K562 (cell line): ENCODE data around the gene GNB5. TPM values are rescaled to one million over a fixed set of nuclear protein-coding genes. Genes with fewer than 3 reads are reported as not detected.

ENCODE experiments used
- ARID1B ChIP-seq: fragments of 450-650 bp; IDR thresholded peaks from 2 replicates; pipeline ENCODE4 v1.6.1; 2016; ENCODE audit warnings: antibody characterized with exemption, mild to moderate bottlenecking, inconsistent platforms
- DMBX1 ChIP-seq: fragments of 250-450 bp; sonication (Bioruptor Pico); IDR thresholded peaks from 2 replicates; pipeline ENCODE4 v1.8.0; 2022; ENCODE audit warnings: inconsistent platforms, mild to moderate bottlenecking, moderate library complexity, borderline replicate concordance
- E2F4 ChIP-seq: sonication (generic); formaldehyde crosslinking; IDR thresholded peaks from 2 replicates; pipeline ENCODE4 v1.8.0; 2022; ENCODE audit warnings: mild to moderate bottlenecking, low read depth, missing genetic modification reagents
- FOXJ3 ChIP-seq: sonication (generic); formaldehyde crosslinking; IDR thresholded peaks from 2 replicates; pipeline ENCODE4 v1.4.0; 2020; ENCODE audit warnings: mild to moderate bottlenecking, missing genetic modification reagents
- GATA2 ChIP-seq: sonication (generic); formaldehyde crosslinking; IDR thresholded peaks from 2 replicates; pipeline ENCODE4 v1.4.0; 2020; ENCODE audit warnings: mild to moderate bottlenecking, missing genetic modification reagents
- JUN ChIP-seq, 2 experiments: sonication (generic) in 1 of 2; formaldehyde crosslinking in 1 of 2; IDR thresholded peaks; 2 replicates each; pipeline versions ENCODE4 v1.6.1 to v1.8.0; 2012 to 2022; ENCODE audit warnings: borderline replicate concordance in 2 of 2, mild to moderate bottlenecking in 2 of 2, improper control_type of control experiment in 1 of 2, low read depth in 1 of 2, low read length in 1 of 2, missing genetic modification reagents in 1 of 2
- JUND ChIP-seq, 2 experiments: IDR thresholded peaks; 2 replicates in 1 of 2; 3 replicates in 1 of 2; pipeline ENCODE4 v1.6.1; 2011; ENCODE audit warnings: borderline replicate concordance in 2 of 2, low read depth in 2 of 2, low read length in 2 of 2, improper control_type of control experiment in 1 of 2, missing biosample characterization in 1 of 2, missing genetic modification characterization in 1 of 2, missing genetic modification reagents in 1 of 2
- MBD2 ChIP-seq: sonication (generic); IDR thresholded peaks from 2 replicates; pipeline ENCODE4 v1.6.1; 2016; ENCODE audit warnings: low read depth, borderline replicate concordance
- MYC ChIP-seq, 2 experiments: fragments of 250-450 bp in 1 of 2; sonication (Bioruptor Pico) in 1 of 2; IDR thresholded peaks; 2 replicates each; pipeline versions ENCODE4 v1.5.1 to v1.6.1; 2012 to 2021; ENCODE audit warnings: low read depth in 2 of 2, borderline replicate concordance in 1 of 2, improper control_type of control experiment in 1 of 2, low read length in 1 of 2, mild to moderate bottlenecking in 1 of 2, moderate library complexity in 1 of 2
- NUFIP1 ChIP-seq: fragments of 450-650 bp; IDR thresholded peaks from 2 replicates; pipeline ENCODE4 v1.6.1; 2018; ENCODE audit not compliant: partially characterized antibody
- RCOR1 ChIP-seq, 2 experiments: IDR thresholded peaks; 2 replicates each; pipeline ENCODE4 v1.6.1; 2012; ENCODE audit warnings: low read depth in 2 of 2, low read length in 2 of 2, borderline replicate concordance in 1 of 2, improper control_type of control experiment in 1 of 2
- SMAD2 ChIP-seq: fragments of 150-350 bp; IDR thresholded peaks from 2 replicates; pipeline ENCODE4 v1.6.1; 2014; ENCODE audit warnings: low read depth, mild to moderate bottlenecking, low read length
- SMARCE1 ChIP-seq: fragments of 450-650 bp; IDR thresholded peaks from 2 replicates; pipeline ENCODE4 v1.7.1; 2016; ENCODE audit warnings: mild to moderate bottlenecking
- SREBF1 ChIP-seq: fragments of 150-350 bp; IDR thresholded peaks from 2 replicates; pipeline ENCODE4 v1.6.1; 2014; ENCODE audit warnings: antibody characterized with exemption, low read depth, low read length, borderline replicate concordance
- TBP ChIP-seq: optimal IDR thresholded peaks from 2 replicates; pipeline ENCODE3; 2011; ENCODE audit warnings: low read depth, low read length, improper control_type of control experiment
- TFAM ChIP-seq: fragments of 250-450 bp; sonication (Bioruptor Pico); conservative IDR thresholded peaks from 2 replicates; pipeline ENCODE4 v1.5.0; 2021; ENCODE audit warnings: mild to moderate bottlenecking, moderate library complexity
- THAP12 ChIP-seq: fragments of 250-450 bp; sonication (Bioruptor Pico); IDR thresholded peaks from 2 replicates; pipeline ENCODE4 v1.9.0; 2021; ENCODE audit warnings: mild to moderate bottlenecking, inconsistent platforms
- YY1 ChIP-seq, 3 experiments: IDR thresholded peaks; 2 replicates each; pipeline ENCODE4 v1.6.1; 2011; ENCODE audit warnings: low read length in 2 of 3, mild to moderate bottlenecking in 2 of 3, moderate library complexity in 2 of 3, borderline replicate concordance in 1 of 3, control low read depth in 1 of 3, low read depth in 1 of 3; ENCODE audit not compliant: insufficient read depth in 3 of 3, insufficient replicate concordance in 2 of 3, control insufficient read depth in 1 of 3, insufficient read length in 1 of 3; ENCODE audit errors: extremely low read depth in 1 of 3
- ZBTB7A ChIP-seq: IDR thresholded peaks from 2 replicates; pipeline ENCODE4 v1.6.1; 2011; ENCODE audit warnings: low read depth, mild to moderate bottlenecking, low read length, moderate library complexity, borderline replicate concordance; ENCODE audit not compliant: control insufficient read depth
- ZNF316 ChIP-seq: fragments of 450-650 bp; IDR thresholded peaks from 2 replicates; pipeline ENCODE4 v1.6.1; 2016
- polyA plus RNA-seq, 8 experiments: library from polyadenylated mRNA; depleted of rRNA in 4 of 8; stranded (reverse) in 5 of 8; unstranded in 3 of 8; fragments of >200 nt; fragmentation: Nextera tagmentation in 2 of 8; fragmentation: Illumina TruSeq in 1 of 8; extraction: Ambion mirVana in 2 of 8; extraction: Trizol in 1 of 8; gene quantifications; 2 replicates each; pipeline versions ENCODE4 v1.2.1 to v1.2.3, GENCODE V29; 2011 to 2014; ENCODE audit warnings: inconsistent platforms in 1 of 8, missing spikeins in 1 of 8
- total RNA-seq, 7 experiments: library from RNA; depleted of rRNA in 6 of 7; stranded (reverse); fragments of >200 nt in 6 of 7; fragmentation: Illumina TruSeq in 2 of 7; extraction: Trizol in 2 of 7; gene quantifications; 2 replicates each; pipeline versions ENCODE4 v1.2.1 to v1.2.3, GENCODE V29; 2011 to 2021; ENCODE audit warnings: low replicate concordance in 1 of 7
- TF ChIP-seq, protein P1 (sequence below): fragments of 250-450 bp; sonication (Bioruptor Pico); IDR thresholded peaks from 2 replicates; pipeline ENCODE4 v1.5.0; 2021
- TF ChIP-seq, protein P2 (sequence below): IDR thresholded peaks from 2 replicates; pipeline ENCODE4 v1.6.1; 2014; ENCODE audit warnings: antibody characterized with exemption

Gene GNB5
- total and polyA plus RNA-seq, 9 of the 15 experiments (the other 6 are each of a cell fraction or from before 2014, with no cell fraction given) = 0.11 to 2.1 (median 0.77) TPM

GRCh38 chr15:52143873-52144272 lies 47.3 kb downstream of the GNB5 start (continued):
- TF ChIP-seq JUN (IDR thresholded peaks at IDR 0.05; ENCODE audit: borderline replicate concordance, low read depth, low read length) = no peak
- TF ChIP-seq JUN (CRISPR knock-in tag; IDR thresholded peaks at IDR 0.05; ENCODE audit: borderline replicate concordance) = no peak
- TF ChIP-seq, protein P1, sequence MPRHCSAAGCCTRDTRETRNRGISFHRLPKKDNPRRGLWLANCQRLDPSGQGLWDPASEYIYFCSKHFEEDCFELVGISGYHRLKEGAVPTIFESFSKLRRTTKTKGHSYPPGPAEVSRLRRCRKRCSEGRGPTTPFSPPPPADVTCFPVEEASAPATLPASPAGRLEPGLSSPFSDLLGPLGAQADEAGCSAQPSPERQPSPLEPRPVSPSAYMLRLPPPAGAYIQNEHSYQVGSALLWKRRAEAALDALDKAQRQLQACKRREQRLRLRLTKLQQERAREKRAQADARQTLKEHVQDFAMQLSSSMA (CRISPR knock-in tag) = no peak
- TF ChIP-seq, protein P2, sequence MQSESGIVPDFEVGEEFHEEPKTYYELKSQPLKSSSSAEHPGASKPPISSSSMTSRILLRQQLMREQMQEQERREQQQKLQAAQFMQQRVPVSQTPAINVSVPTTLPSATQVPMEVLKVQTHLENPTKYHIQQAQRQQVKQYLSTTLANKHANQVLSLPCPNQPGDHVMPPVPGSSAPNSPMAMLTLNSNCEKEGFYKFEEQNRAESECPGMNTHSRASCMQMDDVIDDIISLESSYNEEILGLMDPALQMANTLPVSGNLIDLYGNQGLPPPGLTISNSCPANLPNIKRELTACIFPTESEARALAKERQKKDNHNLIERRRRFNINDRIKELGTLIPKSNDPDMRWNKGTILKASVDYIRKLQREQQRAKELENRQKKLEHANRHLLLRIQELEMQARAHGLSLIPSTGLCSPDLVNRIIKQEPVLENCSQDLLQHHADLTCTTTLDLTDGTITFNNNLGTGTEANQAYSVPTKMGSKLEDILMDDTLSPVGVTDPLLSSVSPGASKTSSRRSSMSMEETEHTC = no peak
- peak; percentile 15; the same call in 1 of the 2 replicates for TF ChIP-seq ZNF316
- TF ChIP-seq ARID1B = 0 out of 2 replicates have a peak, but pooled peaks have one; percentile 10
- no peak for TF ChIP-seq SMARCE1
- TF ChIP-seq MYC (IDR thresholded peaks at IDR 0.05; ENCODE audit: low read depth, low read length) = no peak
- TF ChIP-seq MYC (CRISPR knock-in tag; IDR thresholded peaks at IDR 0.05; ENCODE audit: borderline replicate concordance, low read depth) = no peak
- no peak for TF ChIP-seq DMBX1 (CRISPR knock-in tag)
- TF ChIP-seq GATA2 = no peak
- TF ChIP-seq THAP12 (CRISPR knock-in tag) = no peak
- no peak for TF ChIP-seq ZBTB7A
- TF ChIP-seq FOXJ3 (CRISPR knock-in tag) = no peak
- no peak for TF ChIP-seq SREBF1
- TF ChIP-seq JUND (IDR thresholded peaks at IDR 0.05; ENCODE audit: borderline replicate concordance, low read depth, low read length) = peak; percentile 62; the same call in 1 of the 2 replicates
- TF ChIP-seq JUND (tag; IDR thresholded peaks at IDR 0.05; ENCODE audit: borderline replicate concordance, low read depth, low read length) = peak; percentile 67; the same call in 1 of the 3 replicates
- TF ChIP-seq SMAD2 = no peak
- TF ChIP-seq TFAM (CRISPR knock-in tag) = no peak
- no peak for TF ChIP-seq MBD2
- no peak for TF ChIP-seq NUFIP1
- TF ChIP-seq E2F4 (CRISPR knock-in tag) = no peak
- peak in 1 of 2 experiments; percentile 6; a peak in 1 of 4 replicates for TF ChIP-seq RCOR1 (IDR thresholded peaks at IDR 0.05; ENCODE audit: borderline replicate concordance in 1 of 2, low read depth in 2 of 2, low read length in 2 of 2)
- no peak for TF ChIP-seq YY1 (IDR thresholded peaks at IDR 0.05; ENCODE audit: borderline replicate concordance in 1 of 3, control insufficient read depth in 1 of 3, extremely low read depth in 1 of 3, insufficient read depth in 3 of 3, insufficient read length in 1 of 3, insufficient replicate concordance in 2 of 3, low read depth in 1 of 3, low read length in 2 of 3)
- no peak for TF ChIP-seq TBP
